ACC112 (cell line): ENCODE measurements around the gene SLK.

Source experiments
- H2AFZ ChIP-seq: fragments of 200-600 bp; sonication (generic); one replicate; pipeline ENCODE4 v1.6.0; 2017; ENCODE audit warnings: antibody characterized with exemption, low read length; ENCODE audit not compliant: unreplicated experiment
- H3K27ac ChIP-seq: fragments of 200-600 bp; sonication (generic); 2 replicates; pipeline ENCODE4 v1.5.1; 2014; ENCODE audit warnings: low read depth, mild to moderate bottlenecking, antibody characterized with exemption, low read length, moderate library complexity
- H3K27me3 ChIP-seq: fragments of 200-600 bp; sonication (generic); 2 replicates; pipeline ENCODE4 v1.6.1; 2014; ENCODE audit warnings: mild to moderate bottlenecking, antibody characterized with exemption, low read length, moderate library complexity, mixed read lengths; ENCODE audit not compliant: insufficient read depth
- H3K36me3 ChIP-seq: fragments of 200-600 bp; sonication (generic); 2 replicates; pipeline ENCODE4 v1.6.1; 2016; ENCODE audit warnings: mild to moderate bottlenecking, antibody characterized with exemption, low read length, moderate library complexity, mixed read lengths; ENCODE audit not compliant: insufficient read depth
- H3K4me1 ChIP-seq: fragments of 200-600 bp; sonication (generic); one replicate; pipeline ENCODE4 v1.6.1; 2016; ENCODE audit warnings: low read length, mixed read lengths; ENCODE audit not compliant: insufficient read depth, unreplicated experiment, control insufficient read depth
- H3K4me3 ChIP-seq: fragments of 200-600 bp; sonication (generic); 2 replicates; pipeline ENCODE4 v1.5.1; 2014; ENCODE audit warnings: mild to moderate bottlenecking, low read depth, low read length
- H3K79me2 ChIP-seq: fragments of 200-600 bp; sonication (generic); one replicate; pipeline ENCODE4 v1.6.0; 2016; ENCODE audit warnings: low read length; ENCODE audit not compliant: control insufficient read depth, unreplicated experiment, insufficient read depth

Gene SLK

GRCh38 chr10:104038958-104039752 lies 72.2 kb downstream of the SLK start:
- Histone ChIP-seq H3K27ac (no peak overlapping the region), H3K4me1 (no peaks in the 10 kb centered on the region)

GRCh38 chr10:104040382-104040781 lies 73.4 kb downstream of the SLK start:
- no peaks in the 10 kb centered on the region for H3K36me3 ChIP-seq
- H3K4me3 ChIP-seq: no peak overlapping the region
- H3K27ac ChIP-seq: no peak overlapping the region
- H3K79me2 ChIP-seq: no peaks in the 10 kb centered on the region
- no peaks in the 10 kb centered on the region for H3K27me3 ChIP-seq
- no peaks in the 10 kb centered on the region for H3K4me1 ChIP-seq
- H2AFZ ChIP-seq: no peak overlapping the region

More at GRCh38 chr10:104038958-104039752, 72.2 kb downstream of the SLK start:
- no peak overlapping the region for H3K4me3 ChIP-seq
- H3K27me3 ChIP-seq: no peaks in the 10 kb centered on the region
- H2AFZ ChIP-seq: no peak overlapping the region
- no peaks in the 10 kb centered on the region for H3K36me3 ChIP-seq
- no peaks in the 10 kb centered on the region for H3K79me2 ChIP-seq

GRCh38 chr10:104040862-104041789 lies 74.2 kb downstream of the SLK start:
- Histone ChIP-seq H2AFZ (no peak overlapping the region), H3K36me3 (no peaks in the 10 kb centered on the region), H3K79me2 (no peaks in the 10 kb centered on the region), H3K27me3 (no peaks in the 10 kb centered on the region), H3K4me3 (no peak overlapping the region), H3K27ac (no peak overlapping the region), H3K4me1 (peaks cover under 1% of the 10 kb centered on the region)

- Histone ChIP-seq H3K36me3 (no peaks in the 10 kb centered on the region), H3K27ac (no peak overlapping the region), H3K27me3 (no peaks in the 10 kb centered on the region), H3K4me3 (no peak overlapping the region), H3K79me2 (no peaks in the 10 kb centered on the region), H3K4me1 (peaks cover 6% of the 10 kb centered on the region), H2AFZ (no peak overlapping the region)
Measured at GRCh38 chr10:104041891-104042535, 75.1 kb downstream of the SLK start.

- Histone ChIP-seq H3K27ac (no peak overlapping the region), H3K4me3 (no peak overlapping the region), H2AFZ (no peak overlapping the region), H3K27me3 (no peaks in the 10 kb centered on the region), H3K36me3 (no peaks in the 10 kb centered on the region), H3K79me2 (no peaks in the 10 kb centered on the region), H3K4me1 (peaks cover 6% of the 10 kb centered on the region)
Measured at GRCh38 chr10:104043185-104043830, 76.4 kb downstream of the SLK start.

- H3K4me1 ChIP-seq: peaks cover 11% of the 10 kb centered on the region
- H3K4me3 ChIP-seq: no peak overlapping the region
- no peaks in the 10 kb centered on the region for H3K36me3 ChIP-seq
Measured at GRCh38 chr10:104043854-104044253, 76.9 kb downstream of the SLK start.

GRCh38 chr10:104045151-104046089 lies 78.5 kb downstream of the SLK start:
- Histone ChIP-seq H3K4me3 (no peak overlapping the region), H3K27ac (no peak overlapping the region), H2AFZ (no peak overlapping the region), H3K36me3 (no peaks in the 10 kb centered on the region), H3K4me1 (peaks cover 27% of the 10 kb centered on the region), H3K27me3 (no peaks in the 10 kb centered on the region), H3K79me2 (no peaks in the 10 kb centered on the region)

More at GRCh38 chr10:104043854-104044253, 76.9 kb downstream of the SLK start:
- no peak overlapping the region for H2AFZ ChIP-seq
- H3K79me2 ChIP-seq: no peaks in the 10 kb centered on the region
- no peak overlapping the region for H3K27ac ChIP-seq
- H3K27me3 ChIP-seq: no peaks in the 10 kb centered on the region

GRCh38 chr10:104046651-104047050 lies 79.7 kb downstream of the SLK start:
- no peaks in the 10 kb centered on the region for H3K36me3 ChIP-seq
- H3K4me3 ChIP-seq: no peak overlapping the region
- H3K27me3 ChIP-seq: no peaks in the 10 kb centered on the region
- H3K4me1 ChIP-seq: peaks cover 28% of the 10 kb centered on the region
- H3K27ac ChIP-seq: no peak overlapping the region
- H2AFZ ChIP-seq: no peak overlapping the region
- no peaks in the 10 kb centered on the region for H3K79me2 ChIP-seq

GRCh38 chr10:104049504-104050250 lies 82.7 kb downstream of the SLK start:
- Histone ChIP-seq H3K4me1 (peaks cover 48% of the 10 kb centered on the region), H3K27me3 (no peaks in the 10 kb centered on the region), H3K4me3 (peak overlapping the region; percentile 17; the same call in 1 of the 2 replicates), H3K79me2 (no peaks in the 10 kb centered on the region), H2AFZ (no peak overlapping the region), H3K36me3 (no peaks in the 10 kb centered on the region), H3K27ac (peak overlapping the region; percentile 65)
